Adrenal gland (tissue), 5 donors: ENCODE data around the gene GPLD1.

Experiments
- CTCF ChIP-seq, 6 experiments: fragments of 450-650 bp in 4 of 6; fragments of 200-600 bp in 2 of 6; sonication (generic) in 1 of 6; IDR thresholded peaks; 1 replicate in 5 of 6; 2 replicates in 1 of 6; pipeline versions ENCODE4 v1.5.1 to v1.8.0; 2016 to 2021; ENCODE audit warnings: antibody characterized with exemption in 6 of 6, mild to moderate bottlenecking in 2 of 6, moderate library complexity in 1 of 6
- POLR2A ChIP-seq, 2 donors: fragments of 450-650 bp; IDR thresholded peaks; one replicate each; pipeline ENCODE4 v1.6.1; 2017; ENCODE audit warnings: antibody characterized with exemption in 2 of 2, mild to moderate bottlenecking in 2 of 2, moderate library complexity in 1 of 2
- donor health status: DM: no; HTN: no; CAD: no.

GRCh38 chr6:24517659-24518543 lies 28.5 kb upstream of the GPLD1 start:
- TF ChIP-seq CTCF (IDR thresholded peaks at IDR 0.05) (no peak), POLR2A (IDR thresholded peaks at IDR 0.05) (no peak)
